ENCODE measurements around the gene SLC7A14. TPM values are rescaled to one million over a fixed set of nuclear protein-coding genes. Genes with fewer than 3 reads are reported as not detected.

The SLC7A14 gene
- total and polyA plus RNA-seq, 10 of the 15 experiments (the other 5 are each of a cell fraction or from before 2014, with no cell fraction given): not detected

- TF ChIP-seq, protein P1, sequence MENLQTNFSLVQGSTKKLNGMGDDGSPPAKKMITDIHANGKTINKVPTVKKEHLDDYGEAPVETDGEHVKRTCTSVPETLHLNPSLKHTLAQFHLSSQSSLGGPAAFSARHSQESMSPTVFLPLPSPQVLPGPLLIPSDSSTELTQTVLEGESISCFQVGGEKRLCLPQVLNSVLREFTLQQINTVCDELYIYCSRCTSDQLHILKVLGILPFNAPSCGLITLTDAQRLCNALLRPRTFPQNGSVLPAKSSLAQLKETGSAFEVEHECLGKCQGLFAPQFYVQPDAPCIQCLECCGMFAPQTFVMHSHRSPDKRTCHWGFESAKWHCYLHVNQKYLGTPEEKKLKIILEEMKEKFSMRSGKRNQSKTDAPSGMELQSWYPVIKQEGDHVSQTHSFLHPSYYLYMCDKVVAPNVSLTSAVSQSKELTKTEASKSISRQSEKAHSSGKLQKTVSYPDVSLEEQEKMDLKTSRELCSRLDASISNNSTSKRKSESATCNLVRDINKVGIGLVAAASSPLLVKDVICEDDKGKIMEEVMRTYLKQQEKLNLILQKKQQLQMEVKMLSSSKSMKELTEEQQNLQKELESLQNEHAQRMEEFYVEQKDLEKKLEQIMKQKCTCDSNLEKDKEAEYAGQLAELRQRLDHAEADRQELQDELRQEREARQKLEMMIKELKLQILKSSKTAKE (IDR thresholded peaks at IDR 0.05; ENCODE audit: low read depth, poor library complexity, severe bottlenecking): peak; percentile 81
- peak; percentile 73 for TF ChIP-seq GABPA (IDR thresholded peaks at IDR 0.05; ENCODE audit: low read depth)
- TF ChIP-seq ZNF217 (IDR thresholded peaks at IDR 0.05): peak; percentile 81; the same call in 1 of the 2 replicates
- peak in 1 of 2 experiments; percentile 70; a peak in 1 of 4 replicates for TF ChIP-seq ETV6 (conservative IDR thresholded peaks at IDR 0.05 in 1 of 2, IDR thresholded peaks at IDR 0.05 in 1 of 2; ENCODE audit: borderline replicate concordance in 1 of 2, low read depth in 1 of 2)
- peak; percentile 59; the same call in 1 of the 2 replicates for TF ChIP-seq CREB1 (IDR thresholded peaks at IDR 0.05; ENCODE audit: low read depth)
- peak; percentile 59 for TF ChIP-seq MLLT1 (IDR thresholded peaks at IDR 0.05)
- no peak for TF ChIP-seq LARP7 (IDR thresholded peaks at IDR 0.05)
- TF ChIP-seq RUNX3 (IDR thresholded peaks at IDR 0.05; ENCODE audit: low read length): peak; percentile 100
- TF ChIP-seq IKZF2 (IDR thresholded peaks at IDR 0.05): peak; percentile 48 to 69
- TF ChIP-seq NR2F1 (conservative IDR thresholded peaks at IDR 0.05): peak; percentile 81
- TF ChIP-seq FOS (IDR thresholded peaks at IDR 0.05; ENCODE audit: borderline replicate concordance, extremely low read depth, insufficient read length): no peak
- TF ChIP-seq TCF12 (IDR thresholded peaks at IDR 0.05; ENCODE audit: low read depth, low read length): peak; percentile 96
- peak; percentile 81; the same call in 1 of the 2 replicates for TF ChIP-seq TCF3 (IDR thresholded peaks at IDR 0.05; ENCODE audit: borderline replicate concordance, insufficient read depth, low read depth, low read length)
- peak; percentile 98 for TF ChIP-seq ZBED1 (IDR thresholded peaks at IDR 0.05; ENCODE audit: borderline replicate concordance)
- peak; percentile 99 for TF ChIP-seq NFIC (IDR thresholded peaks at IDR 0.05; ENCODE audit: low read depth, low read length)
- peak in 1 of 2 experiments; percentile 65; a peak in 2 of 4 replicates for TF ChIP-seq EP300 (IDR thresholded peaks at IDR 0.05; ENCODE audit: borderline replicate concordance in 1 of 2, control insufficient read depth in 1 of 2, low read depth in 2 of 2, low read length in 2 of 2)
- peak; percentile 94 for TF ChIP-seq BCL3 (IDR thresholded peaks at IDR 0.05; ENCODE audit: borderline replicate concordance, insufficient read depth, low read depth, low read length, poor library complexity, severe bottlenecking)
- peak; percentile 86 for TF ChIP-seq MEF2B (IDR thresholded peaks at IDR 0.05; ENCODE audit: partially characterized antibody, poor library complexity, severe bottlenecking)
- TF ChIP-seq CBX5 (IDR thresholded peaks at IDR 0.05; ENCODE audit: low read depth): 0 out of 2 replicates have a peak, but pooled peaks have one; percentile 55
- TF ChIP-seq RELA (IDR thresholded peaks at IDR 0.05; ENCODE audit: borderline replicate concordance, partially characterized antibody): no peak
- TF ChIP-seq BHLHE40 (IDR thresholded peaks at IDR 0.05; ENCODE audit: borderline replicate concordance in 1 of 2, low read depth in 2 of 2, low read length in 1 of 2): peak; percentile 57 to 69; a peak in 3 of 4 replicates
- peak; percentile 11; the same call in 1 of the 2 replicates for TF ChIP-seq JUND (IDR thresholded peaks at IDR 0.05; ENCODE audit: low read depth, low read length)
Measured at GRCh38 chr3:170634663-170635384, 48.9 kb upstream of the SLC7A14 start (continued).
